Erythroblast (primary cell): ENCODE results near the gene FNDC7.

Experiments used
- GATA1 ChIP-seq: IDR thresholded peaks from 2 replicates; pipeline ENCODE4 v1.6.1; 2011; ENCODE audit warnings: low read depth, mild to moderate bottlenecking, control low read depth, low read length, moderate library complexity
- POLR2A ChIP-seq: IDR thresholded peaks from 2 replicates; pipeline ENCODE4 v1.6.1; 2011; ENCODE audit warnings: mild to moderate bottlenecking, low read length

DNA sequence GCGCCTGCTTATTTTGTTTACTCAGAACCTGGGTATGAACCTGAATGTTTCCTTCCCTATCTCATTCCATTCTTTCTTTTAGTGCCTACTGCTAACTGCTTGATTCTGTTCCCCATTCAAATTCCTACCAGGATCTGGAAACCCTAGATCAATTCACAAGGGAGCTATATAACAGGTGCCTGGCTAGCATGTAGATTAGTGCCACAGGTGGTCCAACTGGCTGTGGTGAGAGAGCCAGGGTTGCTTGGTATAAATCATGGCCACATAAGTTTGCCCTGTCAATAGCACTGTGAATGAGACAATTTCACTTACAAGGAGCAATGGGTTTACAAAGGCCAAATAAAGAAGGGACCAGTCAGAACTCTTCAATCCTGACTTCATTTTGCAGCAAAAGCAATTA, 27.2 kb upstream of the FNDC7 start:
- TF ChIP-seq POLR2A (no peak), GATA1 (no peak)
